IMR-90 (cell line): ENCODE data around the gene CSNK1D. TPM values are rescaled to one million over a fixed set of nuclear protein-coding genes. Genes with fewer than 3 reads are reported as not detected.

ENCODE experiments used
- ATAC-seq: fragments of 200-7000 bp; cut with Tn5 transposase; 2 replicates; pipeline ENCODE4 v1.9.1; 2020; ENCODE audit warnings: low read depth, mild to moderate bottlenecking, moderate library complexity
- BruUV-seq: library from RNA; stranded (reverse); fragments of 400-500 nt; replicated peaks from 2 replicates; lab custom pipeline; 2021; lab: Mats Ljungman, UMichigan
- CTCF ChIA-PET: fragments of 300-600 bp; formaldehyde crosslinking; extraction: SDS; loops from one replicate; lab custom pipeline; 2021; ENCODE audit warnings: antibody characterized with exemption; lab: Yijun Ruan, JAX
- POLR2A ChIA-PET: fragments of 300-600 bp; sonication (Branson Sonifier 250); formaldehyde crosslinking; loops from one replicate; lab custom pipeline; 2022; ENCODE audit warnings: antibody characterized with exemption; ENCODE audit not compliant: unreplicated experiment; lab: Charles Lee
- DNase-seq: peaks from one replicate; pipeline ENCODE4 v3.0.0; 2013
- H2AFZ ChIP-seq: replicated peaks from 2 replicates; pipeline ENCODE3; 2013; ENCODE audit warnings: low read length, mild to moderate bottlenecking; ENCODE audit not compliant: poor library complexity
- H2AK5ac ChIP-seq: 2 replicates; pipeline ENCODE4 v1.6.1; 2013; ENCODE audit warnings: low read depth, low read length, inconsistent platforms
- H2AK9ac ChIP-seq: replicated peaks from 2 replicates; pipeline ENCODE3; 2013; ENCODE audit warnings: mild to moderate bottlenecking, low read depth, low read length, moderate library complexity; ENCODE audit not compliant: poor library complexity
- H2BK120ac ChIP-seq: 2 replicates; pipeline ENCODE4 v1.6.1; 2013; ENCODE audit warnings: low read depth, low read length, inconsistent platforms
- H2BK15ac ChIP-seq: 3 replicates; pipeline ENCODE4 v1.6.1; 2013; ENCODE audit warnings: low read depth, low read length, inconsistent platforms
- H2BK20ac ChIP-seq: 2 replicates; pipeline ENCODE4 v1.6.1; 2013; ENCODE audit warnings: low read depth, mild to moderate bottlenecking, inconsistent platforms, low read length, moderate library complexity
- H2BK5ac ChIP-seq: 2 replicates; pipeline ENCODE4 v1.6.1; 2013; ENCODE audit warnings: mild to moderate bottlenecking, low read depth, low read length, inconsistent platforms; ENCODE audit not compliant: poor library complexity, severe bottlenecking
- H3K14ac ChIP-seq: replicated peaks from 2 replicates; pipeline ENCODE4 v1.6.1; 2013; ENCODE audit warnings: low read depth, low read length, inconsistent platforms
- H3K18ac ChIP-seq: 2 replicates; pipeline ENCODE4 v1.6.1; 2013; ENCODE audit warnings: low read depth, low read length, control low read depth
- H3K23ac ChIP-seq: 2 replicates; pipeline ENCODE4 v1.6.1; 2013; ENCODE audit warnings: low read depth, low read length, inconsistent platforms
- H3K27ac ChIP-seq: 2 replicates; pipeline ENCODE4 v1.5.1; 2013; ENCODE audit warnings: mild to moderate bottlenecking, control low read depth, low read length; ENCODE audit not compliant: insufficient read depth
- H3K27me3 ChIP-seq: 2 replicates; pipeline ENCODE4 v1.6.1; 2013; ENCODE audit warnings: low read length; ENCODE audit not compliant: control insufficient read depth, insufficient read depth
- H3K36me3 ChIP-seq: 2 replicates; pipeline ENCODE4 v1.6.1; 2013; ENCODE audit warnings: low read length, mixed read lengths; ENCODE audit not compliant: control insufficient read depth, insufficient read depth
- H3K4ac ChIP-seq: 2 replicates; pipeline ENCODE4 v1.6.1; 2013; ENCODE audit warnings: low read depth, low read length, inconsistent platforms
- H3K4me1 ChIP-seq: 2 replicates; pipeline ENCODE4 v1.6.1; 2013; ENCODE audit warnings: low read length, mixed read lengths; ENCODE audit not compliant: control insufficient read depth, insufficient read depth
- H3K4me2 ChIP-seq: 2 replicates; pipeline ENCODE4 v1.6.1; 2013; ENCODE audit warnings: low read depth, mild to moderate bottlenecking, control low read depth, low read length, moderate library complexity
- H3K4me3 ChIP-seq: 2 replicates; pipeline ENCODE4 v1.5.1; 2013; ENCODE audit warnings: low read depth, mild to moderate bottlenecking, control low read depth, low read length, moderate library complexity; ENCODE audit not compliant: insufficient read depth
- H3K56ac ChIP-seq: 2 replicates; pipeline ENCODE4 v1.6.1; 2013; ENCODE audit warnings: low read length, inconsistent platforms; ENCODE audit not compliant: insufficient read depth; ENCODE audit errors: extremely low read depth
- H3K79me1 ChIP-seq, 2 experiments: 2 replicates each; pipeline ENCODE4 v1.6.1; 2013; ENCODE audit warnings: low read length in 2 of 2, inconsistent platforms in 1 of 2, low read depth in 1 of 2
- H3K9ac ChIP-seq: 2 replicates; pipeline ENCODE4 v1.6.1; 2013; ENCODE audit warnings: low read depth, low read length, control low read depth
- H3K9me1 ChIP-seq: 2 replicates; pipeline ENCODE4 v1.6.1; 2013; ENCODE audit warnings: low read length, inconsistent platforms; ENCODE audit not compliant: insufficient read depth
- H3K9me3 ChIP-seq: 2 replicates; pipeline ENCODE4 v1.6.1; 2013; ENCODE audit warnings: low read length; ENCODE audit not compliant: control insufficient read depth, insufficient read depth
- H4K20me1 ChIP-seq: 2 replicates; pipeline ENCODE4 v1.6.1; 2013; ENCODE audit warnings: low read length, inconsistent platforms; ENCODE audit not compliant: insufficient read depth
- H4K5ac ChIP-seq: 2 replicates; pipeline ENCODE4 v1.6.1; 2013; ENCODE audit warnings: mild to moderate bottlenecking, low read depth, low read length, control low read depth
- H4K8ac ChIP-seq, 2 experiments: 2 replicates each; pipeline ENCODE4 v1.6.1; 2013; ENCODE audit warnings: low read depth in 2 of 2, low read length in 2 of 2, control low read depth in 1 of 2, inconsistent platforms in 1 of 2
- H4K91ac ChIP-seq: 2 replicates; pipeline ENCODE4 v1.6.1; 2013; ENCODE audit warnings: low read depth, low read length, inconsistent platforms; ENCODE audit not compliant: insufficient read depth
- BHLHE40 ChIP-seq: fragments of 150-350 bp; IDR thresholded peaks from 2 replicates; pipeline ENCODE4 v1.6.1; 2016; ENCODE audit warnings: mild to moderate bottlenecking, low read depth, low read length
- CEBPB ChIP-seq: IDR thresholded peaks from 2 replicates; pipeline ENCODE4 v1.6.1; 2012; ENCODE audit warnings: low read depth, low read length, improper control_type of control experiment
- CHD1 ChIP-seq: IDR thresholded peaks from 2 replicates; pipeline ENCODE4 v1.6.1; 2012; ENCODE audit warnings: low read depth, low read length, improper control_type of control experiment
- MAZ ChIP-seq: IDR thresholded peaks from 2 replicates; pipeline ENCODE4 v1.6.1; 2012; ENCODE audit warnings: low read depth, mild to moderate bottlenecking, low read length, improper control_type of control experiment, moderate library complexity, borderline replicate concordance
- MXI1 ChIP-seq: IDR thresholded peaks from 2 replicates; pipeline ENCODE4 v1.6.1; 2012; ENCODE audit warnings: low read depth, mild to moderate bottlenecking, low read length, moderate library complexity, borderline replicate concordance
- NFE2L2 ChIP-seq: fragments of 150-350 bp; IDR thresholded peaks from 2 replicates; pipeline ENCODE4 v1.6.1; 2016; ENCODE audit warnings: low read depth, mild to moderate bottlenecking, low read length
- WGBS, 2 experiments: methylation state at CpG; one replicate each; pipeline versions ENCODE4 v1.1.5 to v1.1.7; 2013; ENCODE audit warnings: missing lambda C conversion rate in 2 of 2; ENCODE audit not compliant: insufficient read length in 1 of 2; ENCODE audit errors: extremely low coverage in 2 of 2; 5-methylcytosine and 5-hydroxymethylcytosine counted together
- dilution Hi-C: fragments of 300-500 bp; cut with HindIII; formaldehyde crosslinking; loops from one replicate; pipeline ENCODE4 v1.14.3; 2018; ENCODE audit warnings: low sequenced_read_pairs; ENCODE audit not compliant: unreplicated experiment
- in situ Hi-C: fragments of 300-500 bp; cut with MboI; formaldehyde crosslinking; loops from 3 replicates; pipeline ENCODE4 v1.14.3; 2019; ENCODE audit warnings: low sequenced_read_pairs, inconsistent platforms, mixed read lengths
- intact Hi-C: fragments of 100-400 bp; cut with micrococcal nuclease; formaldehyde crosslinking; loops from 2 replicates; pipeline ENCODE4 v1.10.0; 2022
- polyA plus RNA-seq, 3 experiments: library from polyadenylated mRNA; depleted of rRNA; stranded (reverse); fragments of >200 nt; gene quantifications; 2 replicates each; pipeline ENCODE4 v1.2.3, GENCODE V29; 2012; ENCODE audit warnings: low replicate concordance in 1 of 3
- total RNA-seq: library from RNA; depleted of rRNA; stranded (reverse); fragments of >200 nt; gene quantifications from 2 replicates; pipeline ENCODE4 v1.2.3, GENCODE V29; 2012
- TF ChIP-seq, protein P1 (sequence below): fragments of 150-350 bp; IDR thresholded peaks from 2 replicates; pipeline ENCODE4 v1.6.1; 2016; ENCODE audit warnings: low read depth, mild to moderate bottlenecking, low read length, moderate library complexity, borderline replicate concordance

CSNK1D gene
- total and polyA plus RNA-seq, 2 of the 4 experiments (the other 2 are of a cell fraction): 47.1 to 186 TPM

DNA sequence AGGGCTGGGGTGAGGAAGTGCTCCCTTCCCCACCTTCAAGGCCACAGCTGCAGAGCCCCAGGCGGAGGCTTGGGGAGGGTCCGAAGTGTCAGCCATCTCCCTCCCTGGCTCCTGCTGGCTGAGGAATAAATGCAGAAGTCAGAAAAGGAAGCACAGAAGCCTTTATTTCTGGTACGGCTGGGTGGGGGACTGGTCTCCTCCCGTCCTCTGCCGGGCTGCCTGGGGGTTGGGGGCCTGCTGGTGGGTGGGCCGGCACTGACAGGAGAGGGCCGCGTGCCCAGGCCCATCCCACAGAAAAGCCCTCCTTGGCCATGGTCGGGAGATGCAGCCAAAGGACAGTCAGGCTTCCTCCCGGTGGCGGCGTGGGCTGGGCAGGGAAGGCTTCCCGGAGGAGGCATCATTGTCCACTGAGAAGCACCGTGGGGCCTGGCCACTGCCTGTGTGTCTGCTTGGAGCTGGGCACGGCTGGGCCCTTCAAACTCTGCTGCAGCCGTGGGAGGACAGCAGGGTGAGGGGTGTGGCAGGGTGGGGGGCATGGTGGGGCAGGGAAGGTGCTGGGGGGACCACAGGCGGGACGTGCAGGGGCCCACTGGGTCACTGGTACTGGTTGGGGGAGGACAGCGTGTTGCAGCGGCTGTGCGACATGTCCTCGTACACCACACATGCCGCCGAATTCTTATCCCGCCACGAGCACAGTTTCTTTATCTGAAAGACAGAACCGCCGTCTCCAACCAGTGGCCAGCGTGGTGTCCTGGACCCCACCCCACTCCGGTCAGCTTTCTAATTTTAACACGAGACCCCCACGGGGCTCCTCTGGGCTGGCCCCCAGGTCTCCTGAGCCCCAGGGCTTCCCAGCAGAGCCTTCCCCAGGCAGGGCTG lies 41.5 kb upstream of the CSNK1D start (continued):
- TF ChIP-seq, protein P1, sequence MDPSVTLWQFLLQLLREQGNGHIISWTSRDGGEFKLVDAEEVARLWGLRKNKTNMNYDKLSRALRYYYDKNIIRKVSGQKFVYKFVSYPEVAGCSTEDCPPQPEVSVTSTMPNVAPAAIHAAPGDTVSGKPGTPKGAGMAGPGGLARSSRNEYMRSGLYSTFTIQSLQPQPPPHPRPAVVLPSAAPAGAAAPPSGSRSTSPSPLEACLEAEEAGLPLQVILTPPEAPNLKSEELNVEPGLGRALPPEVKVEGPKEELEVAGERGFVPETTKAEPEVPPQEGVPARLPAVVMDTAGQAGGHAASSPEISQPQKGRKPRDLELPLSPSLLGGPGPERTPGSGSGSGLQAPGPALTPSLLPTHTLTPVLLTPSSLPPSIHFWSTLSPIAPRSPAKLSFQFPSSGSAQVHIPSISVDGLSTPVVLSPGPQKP: no peak
- TF ChIP-seq CHD1: no peak

DNA sequence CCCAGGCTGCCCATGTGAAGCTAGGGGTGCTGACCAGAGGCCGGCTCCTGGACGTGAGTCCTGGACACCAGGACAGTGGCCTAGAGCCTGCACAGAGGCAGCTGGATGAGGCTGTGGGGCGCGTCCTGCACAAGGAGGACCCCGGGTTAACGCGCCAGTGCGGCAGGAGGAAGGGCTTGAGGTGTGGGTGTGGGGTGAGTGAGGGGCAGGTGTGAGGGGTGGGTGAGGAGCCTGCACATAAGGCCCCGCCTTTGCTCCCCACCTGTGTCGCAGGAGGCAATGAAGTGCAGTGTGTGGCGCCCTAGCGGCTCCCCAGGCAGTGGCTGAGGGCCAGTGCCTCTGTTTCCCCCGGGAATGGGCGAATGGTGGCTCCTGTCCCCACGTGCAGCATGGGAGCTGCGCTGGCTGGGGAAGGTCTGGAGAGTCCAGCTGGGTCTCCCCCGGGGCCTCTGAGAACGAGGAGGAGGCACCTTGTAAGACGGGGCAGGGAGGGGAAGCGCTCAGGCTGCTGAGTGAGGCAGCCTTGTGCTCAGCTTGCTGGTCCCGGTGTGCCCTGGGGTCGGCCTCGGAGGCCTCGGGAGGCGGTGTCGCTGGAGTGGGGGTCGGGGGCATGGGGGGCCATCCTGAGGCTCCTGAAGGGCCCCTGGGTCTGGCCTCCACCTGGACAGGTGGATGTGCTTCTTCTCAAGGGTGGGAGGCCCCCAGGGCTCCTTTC lies 40.7 kb upstream of the CSNK1D start:
- dilution Hi-C loops (no loop called here), intact Hi-C loops (no loop called here), in situ Hi-C loops (no loop called here)
- no peak overlapping the region for H4K91ac ChIP-seq
- H3K79me1 ChIP-seq: no peaks in the 10 kb centered on the region
- H3K4me3 ChIP-seq: no peak overlapping the region
- H2AFZ ChIP-seq: no peak overlapping the region
- ATAC-seq (no peak), DNase-seq (no peak)
- H3K36me3 ChIP-seq: no peaks in the 10 kb centered on the region
- no peak overlapping the region for H3K56ac ChIP-seq
- 85% methylated on average over 18 of the region's 27 CpGs; no CpG with 5 or more reads in 1 of the 2 experiments for WGBS, 2 experiments
- no peaks in the 10 kb centered on the region for H3K4me1 ChIP-seq
- H3K27ac ChIP-seq: no peak overlapping the region
- BruUV-seq: no TSS peak
- H3K18ac ChIP-seq: no peak overlapping the region
- H3K23ac ChIP-seq: no peak overlapping the region
- POLR2A ChIA-PET: no interaction called here
- no peak overlapping the region for H2BK15ac ChIP-seq
- H4K20me1 ChIP-seq: 0 out of 2 replicates have a peak, but pooled peaks cover 4% of the 10 kb centered on the region
- H3K14ac ChIP-seq: no peak overlapping the region
- H4K5ac ChIP-seq: no peak overlapping the region
- no peak overlapping the region for H2BK5ac ChIP-seq
- no peak overlapping the region for H3K9ac ChIP-seq
- H2BK120ac ChIP-seq: no peak overlapping the region
- no peak overlapping the region for H4K8ac ChIP-seq
- no peaks in the 10 kb centered on the region for H3K9me3 ChIP-seq
- no peak overlapping the region for H2AK9ac ChIP-seq
- TF ChIP-seq NFE2L2 (no peak), CEBPB (no peak), MXI1 (no peak), MAZ (no peak), BHLHE40 (no peak), CHD1 (no peak)
- TF ChIP-seq, protein P1: no peak
- no peak overlapping the region for H2BK20ac ChIP-seq
- no peak overlapping the region for H3K4ac ChIP-seq
- H3K4me2 ChIP-seq: no peak overlapping the region
- H3K9me1 ChIP-seq: peaks cover 4% of the 10 kb centered on the region; the same call in 1 of the 2 replicates
- CTCF ChIA-PET: no interaction called here
- H3K27me3 ChIP-seq: peaks cover 51% of the 10 kb centered on the region
- H2AK5ac ChIP-seq: no peak overlapping the region
